PC-3 (cell line): ENCODE measurements around the gene FASTK. TPM values are rescaled to one million over a fixed set of nuclear protein-coding genes. Genes with fewer than 3 reads are reported as not detected.

Experiments used
- ATAC-seq: fragments of 200-7000 bp; cut with Tn5 transposase; 2 replicates; pipeline ENCODE4 v1.9.1; 2020; ENCODE audit warnings: mild to moderate bottlenecking, moderate library complexity
- BruUV-seq: library from RNA; stranded (reverse); fragments of 400-500 nt; replicated peaks from 2 replicates; lab custom pipeline; 2021; lab: Mats Ljungman, UMichigan
- CTCF ChIA-PET: fragments of 300-600 bp; sonication (Branson Sonifier 250); formaldehyde crosslinking; loops from one replicate; lab custom pipeline; 2022; ENCODE audit warnings: antibody characterized with exemption; lab: Charles Lee
- POLR2A ChIA-PET: fragments of 300-600 bp; sonication (Branson Sonifier 250); formaldehyde crosslinking; loops from one replicate; lab custom pipeline; 2022; ENCODE audit warnings: antibody characterized with exemption; ENCODE audit not compliant: unreplicated experiment; lab: Charles Lee
- DNase-seq: peaks from one replicate; pipeline ENCODE4 v3.0.0-alpha.2; 2015
- H2AFZ ChIP-seq: fragments of 300-600 bp; sonication (generic); 2 replicates; pipeline ENCODE4 v1.6.0; 2016; ENCODE audit warnings: antibody characterized with exemption, low read length
- H3F3A ChIP-seq: fragments of 300-600 bp; sonication (generic); one replicate; pipeline ENCODE4 v1.6.0; 2017; ENCODE audit warnings: antibody characterized with exemption, low read length, control low read depth, mild to moderate bottlenecking; ENCODE audit not compliant: unreplicated experiment
- H3K27ac ChIP-seq: fragments of 300-600 bp; sonication (generic); 2 replicates; pipeline ENCODE4 v1.5.1; 2016; ENCODE audit warnings: mild to moderate bottlenecking, low read length
- H3K27me3 ChIP-seq: fragments of 300-600 bp; sonication (generic); 2 replicates; pipeline ENCODE4 v1.6.1; 2016; ENCODE audit warnings: low read length, mixed read lengths
- H3K36me3 ChIP-seq: fragments of 300-600 bp; sonication (generic); 2 replicates; pipeline ENCODE4 v1.6.1; 2016; ENCODE audit warnings: low read depth, mixed run types, low read length, mixed read lengths
- H3K4me1 ChIP-seq: fragments of 300-600 bp; sonication (generic); 2 replicates; pipeline ENCODE4 v1.5.1; 2016; ENCODE audit warnings: low read length; ENCODE audit not compliant: insufficient read depth
- H3K4me2 ChIP-seq: fragments of 300-600 bp; sonication (generic); 2 replicates; pipeline ENCODE4 v1.6.0; 2016; ENCODE audit warnings: low read length
- H3K4me3 ChIP-seq: fragments of 300-600 bp; sonication (generic); 2 replicates; pipeline ENCODE4 v1.5.1; 2016; ENCODE audit warnings: mild to moderate bottlenecking, low read length, mixed read lengths
- H3K79me2 ChIP-seq: fragments of 300-600 bp; sonication (generic); 2 replicates; pipeline ENCODE4 v1.6.1; 2017; ENCODE audit warnings: low read length, mixed read lengths
- H3K9ac ChIP-seq: fragments of 300-600 bp; sonication (generic); 2 replicates; pipeline ENCODE4 v1.6.0; 2016; ENCODE audit warnings: mild to moderate bottlenecking, low read length
- H3K9me2 ChIP-seq: fragments of 300-600 bp; sonication (generic); replicated peaks from 2 replicates; pipeline ENCODE4 v1.6.1; 2016; ENCODE audit warnings: mixed run types, low read length, mixed read lengths
- H3K9me3 ChIP-seq: fragments of 300-600 bp; sonication (generic); 2 replicates; pipeline ENCODE4 v1.6.1; 2016; ENCODE audit warnings: low read length, mixed read lengths
- H4K20me1 ChIP-seq: fragments of 300-600 bp; sonication (generic); 2 replicates; pipeline ENCODE4 v1.6.1; 2016; ENCODE audit warnings: low read length, mixed read lengths
- EZH2 ChIP-seq: fragments of 300-600 bp; sonication (generic); IDR thresholded peaks from one replicate; pipeline ENCODE4 v1.6.1; 2017; ENCODE audit warnings: antibody characterized with exemption, mild to moderate bottlenecking, low read length; ENCODE audit not compliant: unreplicated experiment
- EZH2phosphoT487 ChIP-seq: fragments of 300-600 bp; sonication (generic); IDR thresholded peaks from 2 replicates; pipeline ENCODE4 v1.6.1; 2018; ENCODE audit warnings: mild to moderate bottlenecking, antibody characterized with exemption, low read length, borderline replicate concordance
- intact Hi-C: fragments of 100-400 bp; cut with micrococcal nuclease; formaldehyde crosslinking; loops from 2 replicates; pipeline ENCODE4 v1.9.0; 2023
- total RNA-seq: library from RNA; depleted of rRNA; stranded (reverse); fragments of >200 nt; gene quantifications from 2 replicates; pipeline ENCODE4 v1.2.3, GENCODE V29; 2014
- TF ChIP-seq, protein P1 (sequence below): fragments of 300-600 bp; sonication (generic); conservative IDR thresholded peaks from 2 replicates; pipeline ENCODE4 v1.5.1; 2017; ENCODE audit warnings: antibody characterized with exemption, low read depth, mild to moderate bottlenecking, low read length

FASTK gene
- total RNA-seq, 1 experiment from 2014 or later = 163 TPM

DNA sequence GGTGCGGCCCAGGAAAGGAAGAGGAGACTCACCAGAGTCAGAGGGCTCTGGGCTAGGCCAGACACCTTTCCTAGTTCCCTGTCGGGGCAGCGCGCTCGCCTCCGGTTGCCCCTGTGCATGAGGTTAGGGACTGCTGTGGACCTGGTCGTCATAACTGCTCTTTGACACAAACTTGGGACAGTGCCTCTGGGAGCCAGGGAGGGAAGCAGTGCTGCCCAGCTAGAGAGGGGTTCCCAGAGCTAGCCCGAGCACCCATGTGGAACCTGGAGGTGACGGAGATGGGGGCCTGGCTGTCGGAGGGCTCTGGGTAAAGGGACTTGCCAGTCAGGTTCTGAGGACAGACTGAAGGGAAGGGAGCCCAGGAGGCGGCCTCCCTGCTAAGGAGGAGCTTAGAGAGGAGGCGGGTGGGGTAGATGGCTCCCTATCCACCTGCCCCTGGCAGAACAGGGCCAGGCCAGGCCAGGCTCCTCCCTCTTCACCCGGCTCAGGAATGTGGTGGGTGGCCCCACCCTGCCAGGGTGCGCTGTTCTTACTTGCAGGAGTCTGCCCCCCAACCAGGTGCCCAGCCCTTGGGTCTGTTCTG lies 35.3 kb upstream of the FASTK start:
- ATAC-seq = peak; percentile 55
- H3K9ac ChIP-seq = no peak overlapping the region
- intact Hi-C loops = loop anchor here (10.0 kb wide), 1 partner anchor 141 kb away; the partner anchor contains the start of gene KCNH2

DNA sequence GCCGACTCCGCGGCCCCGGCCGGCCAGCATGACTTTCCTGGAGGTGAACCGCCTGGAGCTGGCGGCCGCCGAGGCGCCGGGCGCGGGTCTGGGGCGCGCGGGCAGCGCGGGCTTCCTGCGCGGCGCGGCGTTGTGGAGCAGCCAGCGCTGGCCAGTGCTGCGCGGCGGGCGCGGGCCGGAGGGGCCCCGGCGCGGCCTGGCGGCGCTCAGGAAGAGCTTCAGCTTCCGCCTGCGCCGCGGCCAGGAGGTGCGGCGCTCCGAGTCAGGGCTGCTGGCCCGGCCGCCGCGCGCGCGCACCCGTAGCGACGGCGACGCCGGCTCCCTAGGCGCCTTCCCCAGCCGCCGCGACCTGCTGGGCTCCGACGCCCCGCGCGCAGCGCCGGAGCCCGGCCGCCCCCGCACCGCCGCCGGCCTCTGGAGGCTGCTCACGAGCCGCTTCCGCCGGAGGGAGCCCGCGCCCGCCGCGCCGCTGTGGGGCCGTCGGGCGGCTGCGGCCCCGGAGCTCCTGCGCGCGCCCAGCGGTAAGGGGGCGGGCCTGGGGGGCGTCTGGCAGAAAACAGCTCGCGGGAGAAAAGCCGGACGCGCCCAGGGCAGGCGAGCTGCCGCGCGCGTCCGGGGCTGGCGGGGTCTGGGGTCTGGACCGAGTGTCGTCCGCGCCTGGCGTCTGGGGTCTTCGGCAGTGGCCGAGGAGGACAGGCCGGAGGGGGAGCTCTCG lies 34.7 kb upstream of the FASTK start:
- H3K4me3 ChIP-seq = peak overlapping the region; percentile 53
- no peaks in the 10 kb centered on the region for H3K36me3 ChIP-seq
- peaks cover 7% of the 10 kb centered on the region for H3F3A ChIP-seq
- peaks cover 28% of the 10 kb centered on the region for H3K4me1 ChIP-seq
- no peak overlapping the region for H3K9ac ChIP-seq
- peaks cover 42% of the 10 kb centered on the region for H3K79me2 ChIP-seq
- intact Hi-C loops = loop anchor here (10.0 kb wide), 1 partner anchor 140 kb away; the partner anchor contains the start of gene KCNH2
- no peaks in the 10 kb centered on the region for H3K9me3 ChIP-seq
- peaks cover 23% of the 10 kb centered on the region; the same call in 1 of the 2 replicates for H4K20me1 ChIP-seq
- TF ChIP-seq EZH2 = no peak
- no peak for TF ChIP-seq EZH2phosphoT487
- TF ChIP-seq, protein P1, sequence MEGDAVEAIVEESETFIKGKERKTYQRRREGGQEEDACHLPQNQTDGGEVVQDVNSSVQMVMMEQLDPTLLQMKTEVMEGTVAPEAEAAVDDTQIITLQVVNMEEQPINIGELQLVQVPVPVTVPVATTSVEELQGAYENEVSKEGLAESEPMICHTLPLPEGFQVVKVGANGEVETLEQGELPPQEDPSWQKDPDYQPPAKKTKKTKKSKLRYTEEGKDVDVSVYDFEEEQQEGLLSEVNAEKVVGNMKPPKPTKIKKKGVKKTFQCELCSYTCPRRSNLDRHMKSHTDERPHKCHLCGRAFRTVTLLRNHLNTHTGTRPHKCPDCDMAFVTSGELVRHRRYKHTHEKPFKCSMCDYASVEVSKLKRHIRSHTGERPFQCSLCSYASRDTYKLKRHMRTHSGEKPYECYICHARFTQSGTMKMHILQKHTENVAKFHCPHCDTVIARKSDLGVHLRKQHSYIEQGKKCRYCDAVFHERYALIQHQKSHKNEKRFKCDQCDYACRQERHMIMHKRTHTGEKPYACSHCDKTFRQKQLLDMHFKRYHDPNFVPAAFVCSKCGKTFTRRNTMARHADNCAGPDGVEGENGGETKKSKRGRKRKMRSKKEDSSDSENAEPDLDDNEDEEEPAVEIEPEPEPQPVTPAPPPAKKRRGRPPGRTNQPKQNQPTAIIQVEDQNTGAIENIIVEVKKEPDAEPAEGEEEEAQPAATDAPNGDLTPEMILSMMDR = no peak
- H2AFZ ChIP-seq = no peak overlapping the region
- H3K9me2 ChIP-seq = no peaks in the 10 kb centered on the region
- ChIA-PET POLR2A (interaction anchor here (0.6 kb wide), 1 partner anchor 56 kb away, joined by 3 read pairs; no protein-coding TSS in a partner anchor), CTCF (interaction anchor here (0.7 to 1.0 kb wide), 2 partner anchors 24 to 150 kb away, joined by 3 read pairs; no protein-coding TSS in a partner anchor)
- peak; percentile 12 for ATAC-seq
- peak; percentile 23 for DNase-seq
- BruUV-seq = no TSS peak
- no peak overlapping the region for H3K27ac ChIP-seq
- H3K27me3 ChIP-seq = no peaks in the 10 kb centered on the region
- peak overlapping the region; percentile 78 for H3K4me2 ChIP-seq

More for the DNA sequence above, 35.3 kb upstream of the FASTK start:
- Histone ChIP-seq H3K79me2 (peaks cover 42% of the 10 kb centered on the region), H3K4me1 (peaks cover 28% of the 10 kb centered on the region), H3K4me3 (peak overlapping the region; percentile 53), H3F3A (peaks cover 7% of the 10 kb centered on the region), H3K9me2 (no peaks in the 10 kb centered on the region), H3K9me3 (no peaks in the 10 kb centered on the region), H3K27me3 (no peaks in the 10 kb centered on the region), H4K20me1 (peaks cover 23% of the 10 kb centered on the region; the same call in 1 of the 2 replicates), H3K27ac (no peak overlapping the region), H2AFZ (no peak overlapping the region), H3K36me3 (no peaks in the 10 kb centered on the region), H3K4me2 (peak overlapping the region; percentile 78)
- TF ChIP-seq EZH2phosphoT487 (no peak), EZH2 (no peak)
- TF ChIP-seq, protein P1 = no peak
- POLR2A ChIA-PET = interaction anchor here (0.6 kb wide), 1 partner anchor 57 kb away, joined by 3 read pairs; no protein-coding TSS in a partner anchor
- peak; percentile 73 for DNase-seq
- BruUV-seq = no TSS peak
- CTCF ChIA-PET = interaction anchor here (0.7 to 1.0 kb wide), 2 partner anchors 23 to 150 kb away, joined by 3 read pairs; no protein-coding TSS in a partner anchor
